Liver (tissue), 9 donors: ENCODE data around the gene HNRNPM. TPM values are rescaled to one million over a fixed set of nuclear protein-coding genes. Genes with fewer than 3 reads are reported as not detected.

Source experiments
- DNase-seq: peaks from one replicate; pipeline ENCODE4 v3.0.0-alpha.2; 2017; ENCODE audit warnings: low spot score
- H3K27ac ChIP-seq, 2 donors: one replicate each; pipeline ENCODE4 v1.7.0; 2013; ENCODE audit warnings: inconsistent platforms in 2 of 2, low read length in 2 of 2, control low read depth in 1 of 2, low read depth in 1 of 2, mild to moderate bottlenecking in 1 of 2
- H3K27me3 ChIP-seq, 4 donors: one replicate each; pipeline versions ENCODE4 v1.6.1 to v1.7.0; 2013; ENCODE audit warnings: low read length in 3 of 4, inconsistent platforms in 1 of 4, mild to moderate bottlenecking in 1 of 4, moderate library complexity in 1 of 4; ENCODE audit not compliant: control insufficient read depth in 4 of 4, insufficient read depth in 4 of 4
- H3K36me3 ChIP-seq, 4 donors: one replicate each; pipeline versions ENCODE4 v1.6.1 to v1.7.0; 2013; ENCODE audit warnings: low read length in 3 of 4, mild to moderate bottlenecking in 3 of 4, low read depth in 1 of 4, moderate library complexity in 1 of 4; ENCODE audit not compliant: control insufficient read depth in 4 of 4, insufficient read depth in 3 of 4
- H3K4me1 ChIP-seq, 4 donors: one replicate each; pipeline versions ENCODE4 v1.6.1 to v1.7.0; 2013; ENCODE audit warnings: low read length in 3 of 4, mild to moderate bottlenecking in 3 of 4, moderate library complexity in 1 of 4; ENCODE audit not compliant: control insufficient read depth in 4 of 4, insufficient read depth in 4 of 4
- H3K4me3 ChIP-seq, 3 donors: one replicate each; pipeline versions ENCODE4 v1.6.1 to v1.7.0; 2013; ENCODE audit warnings: low read length in 3 of 3, control low read depth in 1 of 3, low read depth in 1 of 3, mild to moderate bottlenecking in 1 of 3
- H3K9ac ChIP-seq, 2 donors: one replicate each; pipeline ENCODE4 v1.7.0; 2013; ENCODE audit warnings: low read length in 2 of 2, mild to moderate bottlenecking in 2 of 2, moderate library complexity in 2 of 2, control low read depth in 1 of 2, low read depth in 1 of 2
- H3K9me3 ChIP-seq, 4 donors: one replicate each; pipeline versions ENCODE4 v1.6.1 to v1.7.0; 2013; ENCODE audit warnings: low read length in 3 of 4; ENCODE audit not compliant: control insufficient read depth in 4 of 4
- EGR1 ChIP-seq, 2 donors: IDR thresholded peaks; 2 replicates each; pipeline ENCODE4 v1.6.1; 2016 to 2018; ENCODE audit warnings: antibody characterized with exemption in 2 of 2, low read depth in 2 of 2
- FOXA1 ChIP-seq: IDR thresholded peaks from 2 replicates; pipeline ENCODE4 v1.6.1; 2016; ENCODE audit warnings: antibody characterized with exemption
- FOXA2 ChIP-seq: IDR thresholded peaks from 2 replicates; pipeline ENCODE4 v1.6.1; 2016; ENCODE audit warnings: antibody characterized with exemption
- GABPA ChIP-seq, 2 donors: IDR thresholded peaks in 1 of 2; conservative IDR thresholded peaks in 1 of 2; 2 replicates each; pipeline ENCODE4 v1.6.1; 2016; ENCODE audit warnings: antibody characterized with exemption in 2 of 2, mild to moderate bottlenecking in 1 of 2, moderate library complexity in 1 of 2
- HNF4A ChIP-seq, 2 donors: conservative IDR thresholded peaks; 2 replicates each; pipeline ENCODE4 v1.6.1; 2016; ENCODE audit warnings: antibody characterized with exemption in 2 of 2, mild to moderate bottlenecking in 2 of 2
- HNF4G ChIP-seq: IDR thresholded peaks from 2 replicates; pipeline ENCODE4 v1.6.1; 2016; ENCODE audit warnings: antibody characterized with exemption
- JUND ChIP-seq, 2 donors: IDR thresholded peaks; 2 replicates each; pipeline ENCODE4 v1.6.1; 2016; ENCODE audit warnings: antibody characterized with exemption in 2 of 2
- NR2F2 ChIP-seq: IDR thresholded peaks from 2 replicates; pipeline ENCODE4 v1.6.1; 2016; ENCODE audit warnings: antibody characterized with exemption
- RAD21 ChIP-seq, 2 donors: IDR thresholded peaks; 2 replicates each; pipeline ENCODE4 v1.6.1; 2016; ENCODE audit warnings: antibody characterized with exemption in 2 of 2, mild to moderate bottlenecking in 2 of 2
- RXRA ChIP-seq, 2 donors: IDR thresholded peaks; 2 replicates each; pipeline ENCODE4 v1.6.1; 2017 to 2018; ENCODE audit warnings: antibody characterized with exemption in 2 of 2, mild to moderate bottlenecking in 1 of 2
- SP1 ChIP-seq: IDR thresholded peaks from 2 replicates; pipeline ENCODE4 v1.6.1; 2018; ENCODE audit warnings: antibody characterized with exemption, mild to moderate bottlenecking
- TAF1 ChIP-seq: conservative IDR thresholded peaks from 2 replicates; pipeline ENCODE4 v1.6.1; 2016; ENCODE audit warnings: antibody characterized with exemption, mild to moderate bottlenecking
- YY1 ChIP-seq: IDR thresholded peaks from 2 replicates; pipeline ENCODE4 v1.6.1; 2016; ENCODE audit warnings: antibody characterized with exemption, mild to moderate bottlenecking
- WGBS: extraction: QIAGEN DNeasy Blood & Tissue Kit; methylation state at CpG from one replicate; pipeline ENCODE4 v1.1.7; 2013; 5-methylcytosine and 5-hydroxymethylcytosine counted together
- polyA plus RNA-seq, 2 donors: library from polyadenylated mRNA; stranded (reverse) in 1 of 2; unstranded in 1 of 2; fragments of 200-250 nt in 1 of 2; fragments of >200 nt in 1 of 2; fragmentation: Nextera tagmentation in 1 of 2; extraction: Ambion mirVana in 1 of 2; gene quantifications; one replicate each; pipeline versions ENCODE4 v1.2.1 to v1.2.3, GENCODE V29; 2013 to 2015
- total RNA-seq, 2 donors: library from RNA; depleted of rRNA; stranded (reverse); fragments of >200 nt; gene quantifications; one replicate each; pipeline ENCODE4 v1.2.3, GENCODE V29; 2014
- TF ChIP-seq, protein P1 (sequence below): IDR thresholded peaks from 2 replicates; pipeline ENCODE4 v1.6.1; 2016; ENCODE audit warnings: antibody characterized with exemption
- TF ChIP-seq, protein P2 (sequence below): fragments of 150-350 bp; IDR thresholded peaks from 2 replicates; pipeline ENCODE4 v1.5.1; 2017; ENCODE audit warnings: improper control_type of control experiment, low read depth, low read length; ENCODE audit not compliant: missing input control
- TF ChIP-seq, protein P3 (sequence below): IDR thresholded peaks from 2 replicates; pipeline ENCODE4 v1.6.1; 2016; ENCODE audit warnings: antibody characterized with exemption, mild to moderate bottlenecking
- TF ChIP-seq, protein P4 (sequence below): IDR thresholded peaks from 2 replicates; pipeline ENCODE4 v1.6.1; 2016; ENCODE audit warnings: antibody characterized with exemption
- TF ChIP-seq, protein P5 (sequence below): IDR thresholded peaks from 2 replicates; pipeline ENCODE4 v1.6.1; 2016; ENCODE audit warnings: antibody characterized with exemption
- donor health status: healthy.
- donor health status: healthy.
- donor health status: healthy.
- donor health status: healthy.
- donor health status: healthy.

The HNRNPM gene
- total and polyA plus RNA-seq, 4 donors: 39.4 to 86.9 (median 70.7) TPM

DNA sequence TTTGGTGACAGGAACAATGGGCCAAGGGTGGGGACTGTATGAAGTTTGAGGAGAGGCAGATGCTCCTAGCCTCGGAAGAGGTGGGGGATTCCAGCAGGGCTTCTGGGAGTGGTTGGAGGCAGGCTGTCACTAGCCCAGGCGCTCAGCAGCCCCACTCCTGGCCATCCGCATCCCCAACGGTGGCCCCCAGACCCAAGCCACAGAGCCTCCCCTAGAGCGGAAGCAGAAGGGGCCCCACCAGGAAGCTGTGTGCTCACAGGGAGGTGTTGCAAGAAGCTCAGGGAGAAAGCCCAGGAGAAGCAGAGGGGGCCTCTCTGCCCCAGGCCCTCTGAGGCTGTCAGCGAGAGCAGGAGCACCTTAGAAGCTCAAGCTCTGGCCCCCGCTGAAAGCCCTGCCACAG, 49.4 kb downstream of the HNRNPM start:
- Histone ChIP-seq H3K27ac (no peak overlapping the region), H3K4me1 (no peaks in the 10 kb centered on the region), H3K9me3 (no peaks in the 10 kb centered on the region), H3K27me3 (no peaks in the 10 kb centered on the region), H3K9ac (no peak overlapping the region), H3K4me3 (no peak overlapping the region), H3K36me3 (peaks cover 0 to under 1% (median under 1%) of the 10 kb centered on the region in 4 donors)
- WGBS: 78% methylated on average over 7 of the region's 7 CpGs
- no peak for DNase-seq
- TF ChIP-seq RXRA (IDR thresholded peaks at IDR 0.05) (no peak), NR2F2 (no peak), EGR1 (IDR thresholded peaks at IDR 0.05; ENCODE audit: low read depth in 2 of 2) (no peak), GABPA (IDR thresholded peaks at IDR 0.05 in 1 of 2, conservative IDR thresholded peaks at IDR 0.05 in 1 of 2) (no peak), YY1 (no peak), RAD21 (IDR thresholded peaks at IDR 0.05) (no peak), JUND (IDR thresholded peaks at IDR 0.05) (no peak), TAF1 (no peak), SP1 (no peak), HNF4A (conservative IDR thresholded peaks at IDR 0.05) (no peak), FOXA2 (no peak), FOXA1 (no peak), HNF4G (no peak)
- TF ChIP-seq, protein P1, sequence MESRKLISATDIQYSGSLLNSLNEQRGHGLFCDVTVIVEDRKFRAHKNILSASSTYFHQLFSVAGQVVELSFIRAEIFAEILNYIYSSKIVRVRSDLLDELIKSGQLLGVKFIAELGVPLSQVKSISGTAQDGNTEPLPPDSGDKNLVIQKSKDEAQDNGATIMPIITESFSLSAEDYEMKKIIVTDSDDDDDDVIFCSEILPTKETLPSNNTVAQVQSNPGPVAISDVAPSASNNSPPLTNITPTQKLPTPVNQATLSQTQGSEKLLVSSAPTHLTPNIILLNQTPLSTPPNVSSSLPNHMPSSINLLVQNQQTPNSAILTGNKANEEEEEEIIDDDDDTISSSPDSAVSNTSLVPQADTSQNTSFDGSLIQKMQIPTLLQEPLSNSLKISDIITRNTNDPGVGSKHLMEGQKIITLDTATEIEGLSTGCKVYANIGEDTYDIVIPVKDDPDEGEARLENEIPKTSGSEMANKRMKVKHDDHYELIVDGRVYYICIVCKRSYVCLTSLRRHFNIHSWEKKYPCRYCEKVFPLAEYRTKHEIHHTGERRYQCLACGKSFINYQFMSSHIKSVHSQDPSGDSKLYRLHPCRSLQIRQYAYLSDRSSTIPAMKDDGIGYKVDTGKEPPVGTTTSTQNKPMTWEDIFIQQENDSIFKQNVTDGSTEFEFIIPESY: no peak
- TF ChIP-seq, protein P2, sequence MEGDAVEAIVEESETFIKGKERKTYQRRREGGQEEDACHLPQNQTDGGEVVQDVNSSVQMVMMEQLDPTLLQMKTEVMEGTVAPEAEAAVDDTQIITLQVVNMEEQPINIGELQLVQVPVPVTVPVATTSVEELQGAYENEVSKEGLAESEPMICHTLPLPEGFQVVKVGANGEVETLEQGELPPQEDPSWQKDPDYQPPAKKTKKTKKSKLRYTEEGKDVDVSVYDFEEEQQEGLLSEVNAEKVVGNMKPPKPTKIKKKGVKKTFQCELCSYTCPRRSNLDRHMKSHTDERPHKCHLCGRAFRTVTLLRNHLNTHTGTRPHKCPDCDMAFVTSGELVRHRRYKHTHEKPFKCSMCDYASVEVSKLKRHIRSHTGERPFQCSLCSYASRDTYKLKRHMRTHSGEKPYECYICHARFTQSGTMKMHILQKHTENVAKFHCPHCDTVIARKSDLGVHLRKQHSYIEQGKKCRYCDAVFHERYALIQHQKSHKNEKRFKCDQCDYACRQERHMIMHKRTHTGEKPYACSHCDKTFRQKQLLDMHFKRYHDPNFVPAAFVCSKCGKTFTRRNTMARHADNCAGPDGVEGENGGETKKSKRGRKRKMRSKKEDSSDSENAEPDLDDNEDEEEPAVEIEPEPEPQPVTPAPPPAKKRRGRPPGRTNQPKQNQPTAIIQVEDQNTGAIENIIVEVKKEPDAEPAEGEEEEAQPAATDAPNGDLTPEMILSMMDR: no peak
- TF ChIP-seq, protein P3, sequence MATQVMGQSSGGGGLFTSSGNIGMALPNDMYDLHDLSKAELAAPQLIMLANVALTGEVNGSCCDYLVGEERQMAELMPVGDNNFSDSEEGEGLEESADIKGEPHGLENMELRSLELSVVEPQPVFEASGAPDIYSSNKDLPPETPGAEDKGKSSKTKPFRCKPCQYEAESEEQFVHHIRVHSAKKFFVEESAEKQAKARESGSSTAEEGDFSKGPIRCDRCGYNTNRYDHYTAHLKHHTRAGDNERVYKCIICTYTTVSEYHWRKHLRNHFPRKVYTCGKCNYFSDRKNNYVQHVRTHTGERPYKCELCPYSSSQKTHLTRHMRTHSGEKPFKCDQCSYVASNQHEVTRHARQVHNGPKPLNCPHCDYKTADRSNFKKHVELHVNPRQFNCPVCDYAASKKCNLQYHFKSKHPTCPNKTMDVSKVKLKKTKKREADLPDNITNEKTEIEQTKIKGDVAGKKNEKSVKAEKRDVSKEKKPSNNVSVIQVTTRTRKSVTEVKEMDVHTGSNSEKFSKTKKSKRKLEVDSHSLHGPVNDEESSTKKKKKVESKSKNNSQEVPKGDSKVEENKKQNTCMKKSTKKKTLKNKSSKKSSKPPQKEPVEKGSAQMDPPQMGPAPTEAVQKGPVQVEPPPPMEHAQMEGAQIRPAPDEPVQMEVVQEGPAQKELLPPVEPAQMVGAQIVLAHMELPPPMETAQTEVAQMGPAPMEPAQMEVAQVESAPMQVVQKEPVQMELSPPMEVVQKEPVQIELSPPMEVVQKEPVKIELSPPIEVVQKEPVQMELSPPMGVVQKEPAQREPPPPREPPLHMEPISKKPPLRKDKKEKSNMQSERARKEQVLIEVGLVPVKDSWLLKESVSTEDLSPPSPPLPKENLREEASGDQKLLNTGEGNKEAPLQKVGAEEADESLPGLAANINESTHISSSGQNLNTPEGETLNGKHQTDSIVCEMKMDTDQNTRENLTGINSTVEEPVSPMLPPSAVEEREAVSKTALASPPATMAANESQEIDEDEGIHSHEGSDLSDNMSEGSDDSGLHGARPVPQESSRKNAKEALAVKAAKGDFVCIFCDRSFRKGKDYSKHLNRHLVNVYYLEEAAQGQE: no peak
- TF ChIP-seq, protein P4, sequence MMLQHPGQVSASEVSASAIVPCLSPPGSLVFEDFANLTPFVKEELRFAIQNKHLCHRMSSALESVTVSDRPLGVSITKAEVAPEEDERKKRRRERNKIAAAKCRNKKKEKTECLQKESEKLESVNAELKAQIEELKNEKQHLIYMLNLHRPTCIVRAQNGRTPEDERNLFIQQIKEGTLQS: no peak
- TF ChIP-seq, protein P5, sequence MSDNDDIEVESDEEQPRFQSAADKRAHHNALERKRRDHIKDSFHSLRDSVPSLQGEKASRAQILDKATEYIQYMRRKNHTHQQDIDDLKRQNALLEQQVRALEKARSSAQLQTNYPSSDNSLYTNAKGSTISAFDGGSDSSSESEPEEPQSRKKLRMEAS: no peak
